MM.1S (cell line): ENCODE data around the gene NBAS.

Source experiments
- EZH2 ChIP-seq: fragments of 300-600 bp; sonication (generic); optimal IDR thresholded peaks from 2 replicates; pipeline ENCODE3; 2017; ENCODE audit warnings: low read depth, mild to moderate bottlenecking, antibody characterized with exemption, low read length, mixed read lengths
- EZH2phosphoT487 ChIP-seq: fragments of 300-600 bp; sonication (generic); IDR thresholded peaks from 2 replicates; pipeline ENCODE4 v1.6.1; 2018; ENCODE audit warnings: antibody characterized with exemption, low read length
- TF ChIP-seq, protein P1 (sequence below): fragments of 300-600 bp; sonication (generic); IDR thresholded peaks from 2 replicates; pipeline ENCODE4 v1.5.1; 2016; ENCODE audit warnings: antibody characterized with exemption, low read length, mixed read lengths

DNA sequence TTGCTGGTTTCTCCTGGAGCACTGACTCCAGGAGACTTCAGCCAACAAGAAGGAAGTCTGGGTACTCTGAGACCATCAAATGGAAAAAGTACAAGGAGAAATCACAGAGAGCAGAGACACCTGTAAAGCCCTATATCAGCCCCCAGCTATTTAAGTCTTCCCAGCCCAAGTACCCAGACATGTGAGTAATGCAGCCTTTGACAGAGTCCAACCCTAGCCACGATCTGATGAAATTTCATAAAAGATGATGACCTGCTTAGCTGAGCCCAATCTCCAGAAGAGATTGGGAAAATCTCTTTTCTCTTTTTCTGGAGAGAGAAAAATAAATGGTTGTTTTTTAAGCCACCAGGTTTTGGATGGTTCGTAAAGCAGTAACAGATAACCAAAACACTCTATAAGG, 196.6 kb downstream of the NBAS start:
- TF ChIP-seq, protein P1, sequence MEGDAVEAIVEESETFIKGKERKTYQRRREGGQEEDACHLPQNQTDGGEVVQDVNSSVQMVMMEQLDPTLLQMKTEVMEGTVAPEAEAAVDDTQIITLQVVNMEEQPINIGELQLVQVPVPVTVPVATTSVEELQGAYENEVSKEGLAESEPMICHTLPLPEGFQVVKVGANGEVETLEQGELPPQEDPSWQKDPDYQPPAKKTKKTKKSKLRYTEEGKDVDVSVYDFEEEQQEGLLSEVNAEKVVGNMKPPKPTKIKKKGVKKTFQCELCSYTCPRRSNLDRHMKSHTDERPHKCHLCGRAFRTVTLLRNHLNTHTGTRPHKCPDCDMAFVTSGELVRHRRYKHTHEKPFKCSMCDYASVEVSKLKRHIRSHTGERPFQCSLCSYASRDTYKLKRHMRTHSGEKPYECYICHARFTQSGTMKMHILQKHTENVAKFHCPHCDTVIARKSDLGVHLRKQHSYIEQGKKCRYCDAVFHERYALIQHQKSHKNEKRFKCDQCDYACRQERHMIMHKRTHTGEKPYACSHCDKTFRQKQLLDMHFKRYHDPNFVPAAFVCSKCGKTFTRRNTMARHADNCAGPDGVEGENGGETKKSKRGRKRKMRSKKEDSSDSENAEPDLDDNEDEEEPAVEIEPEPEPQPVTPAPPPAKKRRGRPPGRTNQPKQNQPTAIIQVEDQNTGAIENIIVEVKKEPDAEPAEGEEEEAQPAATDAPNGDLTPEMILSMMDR, result no peak
- TF ChIP-seq EZH2, result no peak
- no peak for TF ChIP-seq EZH2phosphoT487
